HT-29 (cell line): ENCODE data around the gene HS3ST4. TPM values are rescaled to one million over a fixed set of nuclear protein-coding genes. Genes with fewer than 3 reads are reported as not detected.

Source experiments
- DNase-seq: peaks from one replicate; pipeline ENCODE4 v3.0.0-alpha.2; 2015; ENCODE audit warnings: low spot score
- small RNA-seq: library from RNA; depleted of rRNA; stranded (forward); fragments of <200 nt; gene quantifications from one replicate; pipeline ENCODE3, GENCODE V24; 2014
- total RNA-seq: library from RNA; depleted of rRNA; stranded (reverse); fragments of >200 nt; shearing (Covaris generic); gene quantifications from 2 replicates; pipeline ENCODE4 v1.2.3, GENCODE V29; 2014

The HS3ST4 gene
- total RNA-seq, 1 experiment from 2014 or later, result not detected

DNA sequence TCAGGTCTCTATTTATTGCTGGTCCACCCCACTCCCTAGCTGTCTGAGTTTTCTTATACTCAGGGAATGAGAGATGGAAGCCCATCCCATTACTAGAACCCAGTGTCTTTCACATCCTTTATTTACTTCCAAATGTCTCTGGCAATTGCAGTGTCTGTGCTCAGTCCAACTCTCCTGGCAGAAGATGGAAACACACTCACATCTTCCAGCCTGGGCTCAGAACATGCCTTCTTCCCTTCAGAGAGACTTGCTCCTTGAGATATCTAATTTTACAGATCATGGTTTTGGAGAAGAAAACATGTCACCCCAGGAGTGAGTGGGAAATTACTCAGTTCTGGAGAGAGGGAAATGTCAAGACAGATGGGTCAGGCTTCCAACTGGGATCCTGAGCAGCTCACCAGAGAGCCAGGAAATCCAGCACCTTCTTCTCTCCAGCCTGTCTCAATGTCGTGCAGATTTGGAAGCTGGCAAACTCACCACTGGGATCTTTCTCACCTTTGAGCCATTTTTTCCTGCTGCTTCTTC is 494.4 kb downstream of the HS3ST4 start:
- no peak for DNase-seq

Small RNAs within 50 kb of the gene (small RNA-seq; reads per million reads assigned to genes)
- not detected for gene HMGN2P3
- not detected for gene MIR548W
- not detected for gene RNA5SP405
